ENCODE measurements around the gene NAPA.

- no peak for TF ChIP-seq CTCF (IDR thresholded peaks at IDR 0.05)
- no peak for TF ChIP-seq POLR2A (IDR thresholded peaks at IDR 0.05)
Measured at GRCh38 chr19:47470447-47471195, 44.2 kb downstream of the NAPA start.
